H1 (cell line): ENCODE results near the gene ELOA. TPM values are rescaled to one million over a fixed set of nuclear protein-coding genes. Genes with fewer than 3 reads are reported as not detected.

Experiments used
- CTCF ChIA-PET: fragments of 300-600 bp; sonication (Branson Sonifier 250); formaldehyde crosslinking; loops from one replicate; lab custom pipeline; 2021; ENCODE audit not compliant: partially characterized antibody; lab: Charles Lee
- POLR2A ChIA-PET: fragments of 300-600 bp; sonication (Branson Sonifier 250); formaldehyde crosslinking; loops from one replicate; lab custom pipeline; 2021; ENCODE audit warnings: inconsistent platforms; ENCODE audit not compliant: partially characterized antibody; lab: Charles Lee
- DNase-seq, 2 experiments: peaks; one replicate each; pipeline versions ENCODE4 v3.0.0 to v3.0.0-alpha.2; 2010 to 2022; ENCODE audit warnings: low spot score in 2 of 2, low read depth in 1 of 2, mixed read lengths in 1 of 2
- FAIRE-seq: peaks from 2 replicates; lab custom pipeline; 2011; peaks lifted over from hg19 to GRCh38; lab: Jason Lieb, UNC
- H2AFZ ChIP-seq: 2 replicates; pipeline ENCODE4 v1.8.1; 2012; ENCODE audit warnings: low read length, inconsistent platforms
- H2AK5ac ChIP-seq: 2 replicates; pipeline ENCODE4 v1.6.1; 2013; ENCODE audit warnings: low read depth, low read length
- H2BK120ac ChIP-seq: replicated peaks from 2 replicates; pipeline ENCODE3; 2013; ENCODE audit warnings: low read depth, low read length, inconsistent platforms
- H2BK12ac ChIP-seq: 2 replicates; pipeline ENCODE4 v1.6.1; 2013; ENCODE audit warnings: low read depth, low read length
- H2BK15ac ChIP-seq: 2 replicates; pipeline ENCODE4 v1.6.1; 2013; ENCODE audit warnings: low read length
- H2BK20ac ChIP-seq: 2 replicates; pipeline ENCODE4 v1.6.1; 2013; ENCODE audit warnings: low read length
- H2BK5ac ChIP-seq: 2 replicates; pipeline ENCODE4 v1.6.1; 2013; ENCODE audit warnings: low read depth, low read length
- H3K14ac ChIP-seq: 2 replicates; pipeline ENCODE4 v1.6.1; 2013; ENCODE audit warnings: inconsistent platforms; ENCODE audit not compliant: insufficient read length
- H3K18ac ChIP-seq: 2 replicates; pipeline ENCODE4 v1.6.1; 2013; ENCODE audit warnings: low read length; ENCODE audit errors: extremely low read depth
- H3K23ac ChIP-seq: 2 replicates; pipeline ENCODE4 v1.6.1; 2013; ENCODE audit warnings: inconsistent platforms; ENCODE audit not compliant: insufficient read length
- H3K23me2 ChIP-seq: 2 replicates; pipeline ENCODE4 v1.6.1; 2013; ENCODE audit warnings: low read depth, low read length
- H3K27ac ChIP-seq: 2 replicates; pipeline ENCODE4 v1.6.1; 2011; ENCODE audit warnings: low read depth, low read length, inconsistent platforms
- H3K27me3 ChIP-seq, 4 experiments: replicated peaks in 1 of 4; 1 replicate in 1 of 4; 2 replicates in 3 of 4; pipeline versions ENCODE4 v1.6.1 to v1.8.1; 2011 to 2013; ENCODE audit warnings: low read length in 3 of 4, mild to moderate bottlenecking in 3 of 4, inconsistent platforms in 2 of 4, mixed read lengths in 2 of 4, moderate library complexity in 1 of 4; ENCODE audit not compliant: control insufficient read depth in 3 of 4, insufficient read depth in 3 of 4; ENCODE audit errors: extremely low read depth in 1 of 4
- H3K36me3 ChIP-seq, 4 experiments: 2 replicates each; pipeline versions ENCODE4 v1.6.1 to v1.8.1; 2011 to 2013; ENCODE audit warnings: mild to moderate bottlenecking in 4 of 4, low read length in 3 of 4, moderate library complexity in 2 of 4, control low read depth in 1 of 4, inconsistent platforms in 1 of 4; ENCODE audit not compliant: insufficient read depth in 4 of 4, control insufficient read depth in 2 of 4
- H3K4ac ChIP-seq: replicated peaks from 2 replicates; pipeline ENCODE3; 2013; ENCODE audit warnings: low read length, low read depth, mixed read lengths, inconsistent platforms; ENCODE audit not compliant: insufficient read length
- H3K4me1 ChIP-seq, 4 experiments: replicated peaks in 1 of 4; 1 replicate in 1 of 4; 2 replicates in 3 of 4; pipeline versions ENCODE4 v1.6.1 to v1.8.1; 2011 to 2013; ENCODE audit warnings: low read length in 3 of 4, inconsistent platforms in 2 of 4, mixed read lengths in 1 of 4; ENCODE audit not compliant: insufficient read depth in 4 of 4, control insufficient read depth in 3 of 4
- H3K4me2 ChIP-seq, 2 experiments: 2 replicates each; pipeline versions ENCODE4 v1.6.1 to v1.8.1; 2011 to 2013; ENCODE audit warnings: low read depth in 2 of 2, low read length in 2 of 2, control low read depth in 1 of 2, inconsistent platforms in 1 of 2, mild to moderate bottlenecking in 1 of 2; ENCODE audit not compliant: insufficient read depth in 1 of 2
- H3K4me3 ChIP-seq, 4 experiments: fragments of 200-600, 300-600 bp in 1 of 4; sonication (generic), shearing (Covaris generic), sonication (Bioruptor Twin) in 1 of 4; 2 replicates each; pipeline versions ENCODE4 v1.5.1 to v1.8.1; 2011 to 2016; ENCODE audit warnings: low read length in 4 of 4, low read depth in 3 of 4, control low read depth in 2 of 4, inconsistent platforms in 2 of 4, mild to moderate bottlenecking in 2 of 4, mixed read lengths in 1 of 4, moderate library complexity in 1 of 4; ENCODE audit not compliant: insufficient read depth in 2 of 4; ENCODE audit errors: extremely low read depth in 1 of 4
- H3K56ac ChIP-seq: replicated peaks from 2 replicates; pipeline ENCODE3; 2013; ENCODE audit warnings: low read depth, mild to moderate bottlenecking, mixed read lengths, low read length, inconsistent platforms; ENCODE audit not compliant: insufficient read length
- H3K79me1 ChIP-seq: 2 replicates; pipeline ENCODE4 v1.6.1; 2013; ENCODE audit warnings: low read depth, low read length, control low read depth
- H3K79me2 ChIP-seq, 2 experiments: 2 replicates each; pipeline versions ENCODE4 v1.6.1 to v1.8.1; 2012 to 2013; ENCODE audit warnings: low read length in 2 of 2, mild to moderate bottlenecking in 2 of 2, inconsistent platforms in 1 of 2; ENCODE audit not compliant: insufficient read depth in 2 of 2, control insufficient read depth in 1 of 2
- H3K9ac ChIP-seq, 4 experiments: replicated peaks in 1 of 4; 1 replicate in 1 of 4; 2 replicates in 3 of 4; pipeline versions ENCODE4 v1.6.1 to v1.8.1; 2011 to 2013; ENCODE audit warnings: low read depth in 3 of 4, low read length in 3 of 4, control low read depth in 2 of 4, mild to moderate bottlenecking in 2 of 4, moderate library complexity in 2 of 4, inconsistent platforms in 1 of 4; ENCODE audit errors: extremely low read depth in 1 of 4
- H3K9me3 ChIP-seq, 2 experiments: 2 replicates each; pipeline versions ENCODE4 v1.6.1 to v1.8.1; 2012 to 2013; ENCODE audit warnings: mild to moderate bottlenecking in 2 of 2, moderate library complexity in 2 of 2, control low read depth in 1 of 2, inconsistent platforms in 1 of 2, low read depth in 1 of 2, low read length in 1 of 2, mixed read lengths in 1 of 2; ENCODE audit not compliant: insufficient read depth in 2 of 2
- H4K20me1 ChIP-seq, 2 experiments: replicated peaks in 1 of 2; 2 replicates each; pipeline versions ENCODE3 to v1.8.1; 2011 to 2013; ENCODE audit warnings: inconsistent platforms in 2 of 2, low read length in 2 of 2, mild to moderate bottlenecking in 1 of 2; ENCODE audit not compliant: insufficient read depth in 2 of 2, control insufficient read depth in 1 of 2
- H4K5ac ChIP-seq: 2 replicates; pipeline ENCODE4 v1.6.1; 2013; ENCODE audit warnings: low read length, low read depth, mixed read lengths, inconsistent platforms; ENCODE audit not compliant: insufficient read length
- H4K8ac ChIP-seq: 2 replicates; pipeline ENCODE4 v1.8.0; 2013; ENCODE audit warnings: mild to moderate bottlenecking, moderate library complexity, low read length, inconsistent platforms; ENCODE audit not compliant: insufficient read depth; ENCODE audit errors: extremely low read depth
- H4K91ac ChIP-seq: replicated peaks from 2 replicates; pipeline ENCODE3; 2013; ENCODE audit warnings: low read length, mixed read lengths, inconsistent platforms; ENCODE audit not compliant: insufficient read length
- CHD1 ChIP-seq: IDR thresholded peaks from 2 replicates; pipeline ENCODE4 v1.6.1; 2012; ENCODE audit warnings: low read depth, low read length, improper control_type of control experiment
- CREB1 ChIP-seq: IDR thresholded peaks from 2 replicates; pipeline ENCODE4 v1.6.1; 2012; ENCODE audit warnings: inconsistent platforms
- EGR1 ChIP-seq: IDR thresholded peaks from 2 replicates; pipeline ENCODE4 v1.6.1; 2011; ENCODE audit warnings: low read depth, low read length, borderline replicate concordance
- EP300 ChIP-seq, 2 experiments: IDR thresholded peaks; 1 replicate in 1 of 2; 2 replicates in 1 of 2; pipeline ENCODE4 v1.6.1; 2011 to 2012; ENCODE audit warnings: low read depth in 2 of 2, low read length in 2 of 2, mild to moderate bottlenecking in 2 of 2, borderline replicate concordance in 1 of 2, inconsistent platforms in 1 of 2, moderate library complexity in 1 of 2
- POLR2A ChIP-seq, 2 experiments: IDR thresholded peaks; 1 replicate in 1 of 2; 2 replicates in 1 of 2; pipeline ENCODE4 v1.6.1; 2011; ENCODE audit warnings: low read depth in 2 of 2, low read length in 2 of 2, mild to moderate bottlenecking in 2 of 2; ENCODE audit errors: control extremely low read depth in 1 of 2
- RAD21 ChIP-seq, 2 experiments: IDR thresholded peaks in 1 of 2; conservative IDR thresholded peaks in 1 of 2; 2 replicates each; pipeline ENCODE4 v1.6.1; 2011; ENCODE audit warnings: low read depth in 2 of 2, low read length in 2 of 2, improper control_type of control experiment in 1 of 2, inconsistent platforms in 1 of 2, mild to moderate bottlenecking in 1 of 2, moderate library complexity in 1 of 2
- TAF1 ChIP-seq: IDR thresholded peaks from 2 replicates; pipeline ENCODE4 v1.6.1; 2011; ENCODE audit warnings: mild to moderate bottlenecking, low read depth, low read length
- WGBS, 2 experiments: shearing (Covaris generic) in 1 of 2; methylation state at CpG; one replicate each; pipeline versions ENCODE4 v1.1.6 to v1.1.7; 2013 to 2015; ENCODE audit warnings: low lambda C conversion rate in 2 of 2, mixed read lengths in 2 of 2, inconsistent platforms in 1 of 2, low coverage in 1 of 2, missing lambda C conversion rate in 1 of 2; ENCODE audit not compliant: insufficient replicate concordance in 2 of 2, insufficient coverage in 1 of 2, insufficient read length in 1 of 2; ENCODE audit errors: extremely low coverage in 1 of 2, missing lambda C conversion rate in 1 of 2; 5-methylcytosine and 5-hydroxymethylcytosine counted together
- polyA plus RNA-seq, 7 experiments: library from polyadenylated mRNA; depleted of rRNA in 3 of 7; stranded (reverse) in 5 of 7; unstranded in 2 of 7; fragments of >200 nt in 5 of 7; fragments of 200-250 nt in 2 of 7; gene quantifications; 1 replicate in 5 of 7; 2 replicates in 1 of 7; 4 replicates in 1 of 7; pipeline versions ENCODE4 v1.2.1 to v1.2.3, GENCODE V29; 2011 to 2013; ENCODE audit warnings: missing spikeins in 2 of 7, mixed read lengths in 2 of 7
- total RNA-seq: library from RNA; stranded (reverse); fragmentation: NEBNext Ultra II Directional; extraction: Animal tissue kit (Norgen Biotek cat#: 25700); gene quantifications from 2 replicates; pipeline ENCODE4 v1.2.1, GENCODE V29; 2021
- TF ChIP-seq, protein P1 (sequence below): IDR thresholded peaks from 2 replicates; pipeline ENCODE4 v1.6.1; 2011; ENCODE audit warnings: low read depth, mild to moderate bottlenecking, low read length; ENCODE audit not compliant: insufficient read depth
- TF ChIP-seq, protein P2 (sequence below): IDR thresholded peaks from 2 replicates; pipeline ENCODE4 v1.6.1; 2012; ENCODE audit warnings: low read length, inconsistent platforms

ELOA gene
- total and polyA plus RNA-seq, 2 of the 8 experiments (the other 6 are each of a cell fraction or from before 2014, with no cell fraction given): 15.7 to 61.1 TPM

DNA sequence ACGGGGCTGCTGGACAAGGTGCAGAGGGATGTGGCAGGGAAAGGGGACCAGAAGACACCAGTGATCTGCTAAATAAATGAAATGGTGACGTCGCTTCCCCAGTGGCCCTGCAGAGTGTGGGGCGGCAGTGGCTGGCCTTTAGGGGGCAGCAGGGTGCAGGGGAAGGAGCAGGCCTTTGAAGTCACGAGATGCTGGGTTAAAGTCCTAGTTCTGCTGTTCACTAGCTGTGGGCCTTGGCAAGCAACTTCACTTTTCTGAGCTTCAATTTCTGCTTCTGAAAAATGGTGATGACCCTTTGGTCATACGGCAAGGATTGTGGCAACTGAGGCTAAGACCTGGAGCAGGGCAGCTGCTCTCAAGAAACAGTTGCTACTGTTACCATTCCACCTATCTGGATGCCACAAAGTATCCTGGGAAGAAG, 66.5 kb downstream of the ELOA start:
- Histone ChIP-seq H2BK12ac (no peak overlapping the region), H3K23me2 (no peaks in the 10 kb centered on the region), H4K20me1 (peaks cover 0 to 2% of the 10 kb centered on the region in 2 experiments), H2BK5ac (no peak overlapping the region), H3K14ac (no peak overlapping the region), H3K56ac (no peak overlapping the region), H3K79me2 (no peaks in the 10 kb centered on the region), H3K27ac (no peak overlapping the region), H2BK120ac (no peak overlapping the region), H3K36me3 (peaks cover 0 to 4% (median 1%) of the 10 kb centered on the region in 4 experiments; a peak in 2 of 8 replicates), H4K5ac (no peak overlapping the region), H3K4me1 (peaks cover 0 to 1% (median 0%) of the 10 kb centered on the region in 4 experiments; a peak in 2 of 7 replicates), H3K4me3 (no peak overlapping the region), H2AFZ (no peak overlapping the region), H2BK20ac (no peak overlapping the region), H4K8ac (no peak overlapping the region), H2AK5ac (no peak overlapping the region), H3K9ac (no peak overlapping the region), H3K18ac (no peak overlapping the region), H4K91ac (no peak overlapping the region), H3K4me2 (no peak overlapping the region), H3K79me1 (no peaks in the 10 kb centered on the region), H3K27me3 (no peaks in the 10 kb centered on the region), H3K9me3 (no peaks in the 10 kb centered on the region), H3K23ac (no peak overlapping the region), H3K4ac (no peak overlapping the region), H2BK15ac (no peak overlapping the region)
- ChIA-PET POLR2A (interaction anchor here (0.8 to 1.6 kb wide), 5 partner anchors 9 to 119 kb away, joined by 3 to 4 read pairs (median 4); partner anchors contain the start of genes GALE and RPL11), CTCF (interaction anchor here (0.5 to 6.5 kb wide), 26 partner anchors 9 to 383 kb away, joined by 3 to 99 read pairs (median 6); partner anchors contain the start of genes FUCA1, GALE and HMGCL)
- FAIRE-seq (peak; percentile 88), DNase-seq (peak in 1 of 2 experiments; percentile 86)
- 23% methylated on average over 6 of the region's 6 CpGs; no CpG with 5 or more reads in 1 of the 2 experiments for WGBS, 2 experiments
- TF ChIP-seq, protein P1, sequence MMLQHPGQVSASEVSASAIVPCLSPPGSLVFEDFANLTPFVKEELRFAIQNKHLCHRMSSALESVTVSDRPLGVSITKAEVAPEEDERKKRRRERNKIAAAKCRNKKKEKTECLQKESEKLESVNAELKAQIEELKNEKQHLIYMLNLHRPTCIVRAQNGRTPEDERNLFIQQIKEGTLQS: 0 out of 2 replicates have a peak, but pooled peaks have one; percentile 39
- TF ChIP-seq TAF1 (no peak), CREB1 (peak; percentile 75), CHD1 (no peak), EP300 (IDR thresholded peaks at IDR 0.05; ENCODE audit: borderline replicate concordance in 1 of 2, low read depth in 2 of 2, low read length in 2 of 2) (no peak), RAD21 (IDR thresholded peaks at IDR 0.05 in 1 of 2, conservative IDR thresholded peaks at IDR 0.05 in 1 of 2; ENCODE audit: low read depth in 2 of 2, low read length in 2 of 2) (peak; percentile 82 to 85), POLR2A (IDR thresholded peaks at IDR 0.05; ENCODE audit: control extremely low read depth in 1 of 2, low read depth in 2 of 2, low read length in 2 of 2) (no peak), EGR1 (no peak)
- TF ChIP-seq, protein P2, sequence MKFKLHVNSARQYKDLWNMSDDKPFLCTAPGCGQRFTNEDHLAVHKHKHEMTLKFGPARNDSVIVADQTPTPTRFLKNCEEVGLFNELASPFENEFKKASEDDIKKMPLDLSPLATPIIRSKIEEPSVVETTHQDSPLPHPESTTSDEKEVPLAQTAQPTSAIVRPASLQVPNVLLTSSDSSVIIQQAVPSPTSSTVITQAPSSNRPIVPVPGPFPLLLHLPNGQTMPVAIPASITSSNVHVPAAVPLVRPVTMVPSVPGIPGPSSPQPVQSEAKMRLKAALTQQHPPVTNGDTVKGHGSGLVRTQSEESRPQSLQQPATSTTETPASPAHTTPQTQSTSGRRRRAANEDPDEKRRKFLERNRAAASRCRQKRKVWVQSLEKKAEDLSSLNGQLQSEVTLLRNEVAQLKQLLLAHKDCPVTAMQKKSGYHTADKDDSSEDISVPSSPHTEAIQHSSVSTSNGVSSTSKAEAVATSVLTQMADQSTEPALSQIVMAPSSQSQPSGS: peak; percentile 97
